Right renal pelvis (tissue), 4 donors: Measurements from ENCODE around the gene USP9X. TPM values are rescaled to one million over a fixed set of nuclear protein-coding genes. Genes with fewer than 3 reads are reported as not detected.
A peak's percentile ranks its signal among the peaks of the same experiment; 100 is the strongest.
"Not testable (repeated sequence)": the region's sequence is repeated elsewhere in the genome, so short reads cannot be mapped to it uniquely, and the experiment has no call there.

ENCODE experiments used
- DNase-seq, 4 donors: peaks; one replicate each; pipeline ENCODE4 v3.0.0-alpha.2; 2013; ENCODE audit warnings: low read depth in 4 of 4, low spot score in 3 of 4, missing footprints in 1 of 4
- polyA plus RNA-seq, 4 donors: library from polyadenylated mRNA; unstranded; fragments of 120-200 nt; gene quantifications; one replicate each; pipeline ENCODE4 v1.2.1, GENCODE V29; 2013; ENCODE audit not compliant: insufficient read length in 4 of 4

Gene USP9X
- polyA plus RNA-seq, 4 donors = 62.7 to 68.2 (median 63.0) TPM

DNA sequence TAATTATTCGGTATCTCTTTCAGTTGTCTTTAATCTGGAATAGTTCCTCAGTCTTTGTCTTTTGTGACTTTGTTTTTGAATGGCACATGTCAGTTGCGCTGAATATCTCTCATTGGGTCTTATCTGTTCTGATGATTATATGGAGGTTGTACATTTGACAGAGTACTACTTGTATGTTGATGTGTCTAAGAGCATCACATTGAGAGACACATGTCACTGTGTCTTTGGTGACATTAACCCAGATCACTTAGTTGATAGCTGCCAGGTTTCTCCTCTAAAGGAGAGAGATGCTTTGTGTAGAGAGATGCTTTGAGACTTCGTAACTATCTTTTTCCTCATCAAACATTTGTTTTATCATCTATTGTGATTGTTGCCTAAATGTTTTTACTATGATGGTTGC is 92.1 kb downstream of the USP9X start:
- DNase-seq = no peak

DNA sequence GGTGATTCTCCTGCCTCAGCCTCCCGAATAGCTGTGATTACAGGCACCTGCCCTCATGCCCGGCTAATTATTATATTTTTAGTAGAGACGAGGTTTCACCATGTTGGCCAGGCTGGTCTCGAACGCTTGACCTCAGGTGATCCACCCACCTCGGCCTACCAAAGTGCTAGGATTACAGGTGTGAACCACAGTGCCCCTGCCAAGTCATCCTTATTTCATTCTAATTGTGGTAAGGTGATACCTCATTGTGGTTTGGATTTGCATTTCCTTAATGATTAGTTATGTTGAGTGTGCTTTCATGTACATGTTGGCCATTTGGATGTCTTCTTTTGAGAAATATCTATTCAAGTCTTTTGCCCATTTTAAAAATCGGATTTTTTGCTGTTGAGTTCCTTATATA is 93.0 kb downstream of the USP9X start:
- no peak for DNase-seq

DNA sequence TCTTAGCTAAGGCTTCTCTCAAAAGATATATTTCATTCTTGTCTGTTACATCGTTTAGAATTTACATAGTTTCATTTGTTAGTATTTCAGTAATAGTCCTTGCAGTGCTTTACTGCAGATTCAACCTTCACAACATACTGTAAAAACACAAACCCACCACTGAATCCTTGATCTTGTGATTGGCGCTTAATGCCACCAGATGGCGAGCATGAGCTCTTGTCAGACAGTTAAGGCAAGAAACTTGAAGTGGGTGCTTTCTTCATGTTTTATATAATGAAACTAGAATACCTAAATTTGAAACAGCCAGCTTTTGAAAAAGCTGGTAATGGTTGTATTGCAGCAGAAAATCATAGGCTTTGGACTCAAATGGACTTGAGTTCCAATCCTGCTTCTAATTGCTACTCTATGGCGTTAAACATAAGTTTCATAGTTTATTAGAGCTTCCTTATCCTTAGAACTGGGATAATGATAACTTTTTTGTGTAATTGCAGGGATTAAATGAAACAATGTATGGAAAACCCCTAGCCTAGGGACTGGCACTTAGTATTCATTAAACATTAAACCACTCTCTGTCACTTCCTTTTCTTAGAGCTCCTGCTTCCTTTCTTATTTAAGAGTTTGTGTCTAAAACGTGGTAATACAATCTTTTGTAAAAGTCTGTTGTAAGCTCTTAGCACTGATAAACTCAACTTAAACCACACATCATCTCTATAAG is 95.1 kb downstream of the USP9X start:
- peak; percentile 4 to 31 (median 8) for DNase-seq

DNA sequence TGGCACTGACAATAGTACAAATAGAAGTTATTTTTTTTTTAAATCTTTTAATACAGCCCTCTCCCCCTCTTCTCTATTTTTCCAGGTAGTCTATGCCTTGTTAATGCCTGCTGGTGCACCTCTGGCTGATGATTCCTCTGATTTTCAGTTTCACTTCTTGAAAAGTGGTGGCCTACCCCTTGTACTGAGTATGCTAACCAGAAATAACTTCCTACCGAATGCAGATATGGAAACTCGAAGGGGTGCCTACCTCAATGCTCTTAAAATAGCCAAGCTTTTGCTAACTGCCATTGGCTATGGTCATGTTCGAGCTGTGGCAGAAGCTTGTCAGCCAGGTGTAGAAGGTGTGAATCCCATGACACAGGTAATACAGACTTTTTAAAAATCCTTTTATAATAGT is 99.1 kb downstream of the USP9X start:
- DNase-seq = no peak

DNA sequence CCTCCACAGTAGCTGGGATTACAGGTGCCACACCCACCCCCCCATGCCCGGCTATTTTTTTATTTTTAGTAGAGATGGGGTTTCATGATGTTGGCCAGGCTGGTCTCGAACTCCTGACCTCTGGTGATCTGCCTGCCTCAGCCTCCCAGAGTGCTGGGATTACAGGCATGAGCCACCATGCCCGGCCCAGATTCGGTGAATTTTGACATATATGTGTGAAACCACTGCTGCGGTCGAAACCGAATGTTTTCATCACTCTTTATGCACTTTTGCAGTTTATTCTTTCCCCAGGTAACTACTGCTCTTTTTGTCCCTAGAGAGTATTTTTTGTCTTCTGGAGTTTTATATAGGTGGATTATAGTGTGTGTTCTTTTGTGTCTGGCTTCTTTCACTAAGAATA is 101.7 kb downstream of the USP9X start:
- DNase-seq = not testable (repeated sequence)

DNA sequence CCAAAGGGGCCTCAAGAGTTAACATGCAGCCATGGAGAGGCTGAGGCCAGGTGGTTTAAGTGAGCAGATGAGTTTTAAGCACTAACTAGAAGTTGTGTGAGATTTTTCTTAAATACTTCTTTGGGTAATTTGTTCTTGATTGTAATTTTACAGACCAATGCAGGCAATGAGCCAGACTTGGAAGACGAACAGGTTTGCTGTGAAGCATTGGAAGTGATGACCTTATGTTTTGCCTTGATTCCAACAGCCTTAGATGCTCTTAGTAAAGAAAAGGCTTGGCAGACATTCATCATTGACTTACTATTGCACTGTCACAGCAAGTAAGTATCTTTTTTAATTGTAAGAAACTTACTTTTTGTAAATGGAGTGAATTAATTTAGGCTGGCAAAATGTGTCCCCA is 103.9 kb downstream of the USP9X start:
- no peak for DNase-seq

DNA sequence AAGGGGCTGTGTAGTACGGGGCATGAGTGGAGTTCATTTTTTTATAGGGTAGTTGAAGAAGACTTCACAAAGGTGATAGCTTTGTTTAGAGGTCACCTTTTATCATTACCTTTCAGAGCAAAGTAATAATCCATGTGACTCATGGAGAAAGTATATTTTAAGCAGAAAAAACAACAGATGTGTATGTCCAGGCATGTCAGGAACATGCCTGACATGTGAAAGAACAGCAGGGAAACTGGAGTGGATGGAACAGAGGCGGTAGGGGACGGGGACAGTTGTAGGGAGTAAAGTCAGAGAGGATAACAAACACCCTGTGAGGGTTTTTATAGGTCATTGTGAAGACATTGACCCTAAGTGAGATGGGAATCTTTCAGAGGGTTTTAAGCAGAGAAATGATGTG is 107.6 kb downstream of the USP9X start:
- DNase-seq = no peak

DNA sequence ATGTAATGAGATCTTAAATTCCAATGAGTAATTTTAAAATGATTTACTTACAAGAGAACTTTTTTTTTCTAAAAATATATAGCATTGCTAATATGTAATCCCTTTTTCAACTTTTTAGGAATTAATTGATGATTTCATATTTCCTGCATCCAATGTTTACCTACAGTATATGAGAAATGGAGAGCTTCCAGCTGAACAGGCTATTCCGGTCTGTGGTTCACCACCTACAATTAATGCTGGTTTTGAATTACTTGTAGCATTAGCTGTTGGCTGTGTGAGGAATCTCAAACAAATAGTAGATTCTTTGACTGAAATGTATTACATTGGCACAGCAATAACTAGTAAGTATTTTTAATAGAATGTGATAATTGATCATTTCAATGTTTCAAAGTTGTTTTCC is 113.2 kb downstream of the USP9X start:
- no peak for DNase-seq

DNA sequence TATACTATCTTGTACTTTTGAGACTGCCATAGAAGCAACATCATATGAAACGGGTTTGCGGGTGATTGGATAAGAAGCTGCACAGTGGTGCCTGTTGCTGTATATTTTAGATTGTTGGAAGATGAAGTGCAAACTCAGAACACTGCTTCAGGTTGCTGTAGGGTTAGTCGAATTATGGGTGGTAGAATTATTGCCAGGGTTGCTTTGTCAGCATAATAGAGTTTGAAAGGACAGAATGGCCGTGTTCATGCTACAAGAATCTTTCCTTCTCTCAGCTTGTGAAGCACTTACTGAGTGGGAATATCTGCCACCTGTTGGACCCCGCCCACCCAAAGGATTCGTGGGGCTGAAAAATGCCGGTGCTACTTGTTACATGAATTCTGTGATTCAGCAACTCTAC is 115.5 kb downstream of the USP9X start:
- DNase-seq = no peak

DNA sequence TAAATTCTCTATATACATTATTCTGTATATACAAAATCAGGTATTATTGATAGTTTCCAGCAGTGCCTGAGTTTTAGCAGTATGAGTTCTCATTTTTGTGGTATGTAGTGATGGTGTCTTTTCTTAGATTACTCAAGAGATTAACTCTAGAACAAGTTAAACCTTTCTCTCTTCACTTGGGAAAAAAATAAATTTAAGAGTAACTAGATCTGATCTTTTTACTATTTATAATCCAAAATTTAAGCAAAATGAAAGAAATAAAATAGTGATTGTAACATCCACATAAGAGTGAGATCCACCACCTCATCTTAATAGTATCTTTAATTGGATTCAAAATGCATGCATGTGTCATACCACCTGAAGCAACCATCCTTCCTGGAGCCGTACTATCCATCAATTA is 124.6 kb downstream of the USP9X start:
- no peak for DNase-seq

DNA sequence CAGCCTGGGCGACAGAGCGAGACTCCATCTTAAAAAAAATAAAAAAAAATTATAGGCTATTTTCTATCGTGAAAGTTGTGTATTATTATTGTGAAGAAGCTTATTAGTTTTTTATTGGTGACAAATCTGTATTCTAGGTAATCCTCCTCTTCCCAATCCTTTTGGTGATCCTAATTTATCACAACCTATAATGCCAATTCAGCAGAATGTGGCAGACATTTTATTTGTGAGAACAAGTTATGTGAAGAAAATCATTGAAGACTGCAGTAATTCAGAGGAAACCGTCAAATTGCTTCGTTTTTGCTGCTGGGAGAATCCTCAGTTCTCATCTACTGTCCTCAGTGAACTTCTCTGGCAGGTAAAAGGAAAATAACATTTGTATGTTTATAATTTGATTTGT is 139.4 kb downstream of the USP9X start:
- no peak for DNase-seq

DNA sequence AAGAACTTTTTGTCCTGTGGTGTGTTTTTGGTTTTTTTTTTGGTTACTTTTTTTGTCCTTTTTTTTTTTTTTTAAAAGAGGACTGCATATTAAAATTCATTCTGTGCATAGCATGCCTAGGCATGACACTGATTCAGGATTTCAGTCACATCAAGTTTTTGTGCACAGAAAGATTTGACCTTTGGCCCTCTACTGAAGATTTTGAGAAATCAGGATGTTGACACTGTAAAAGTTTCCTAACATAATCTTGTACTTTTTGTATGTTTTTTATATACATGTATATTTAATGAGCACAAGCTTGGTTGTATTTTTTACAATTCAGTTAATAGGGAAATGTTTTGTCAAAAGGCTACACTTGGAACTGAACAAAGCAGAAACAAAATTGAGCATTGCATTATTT is 148.7 kb downstream of the USP9X start:
- DNase-seq = no peak

DNA sequence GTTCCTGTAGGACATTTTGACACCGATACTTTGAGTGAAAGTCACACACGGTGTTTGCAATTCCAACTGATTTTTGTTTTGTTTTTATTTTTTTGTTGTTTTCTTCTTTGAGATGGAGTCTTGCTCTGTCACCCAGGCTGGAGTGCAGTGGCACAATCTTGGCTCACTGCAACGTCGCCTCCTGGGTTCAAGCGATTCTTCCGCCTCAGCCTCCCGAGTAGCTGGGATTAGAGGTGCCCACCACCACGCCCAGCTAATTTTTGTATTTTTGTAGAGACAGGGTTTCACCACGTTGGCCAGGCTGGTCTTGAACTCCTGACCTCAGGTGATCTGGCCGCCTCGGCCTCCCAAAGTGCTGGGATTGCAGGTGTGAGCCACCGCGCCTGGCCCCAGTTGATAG is 149.2 kb downstream of the USP9X start:
- not testable (repeated sequence) for DNase-seq

DNA sequence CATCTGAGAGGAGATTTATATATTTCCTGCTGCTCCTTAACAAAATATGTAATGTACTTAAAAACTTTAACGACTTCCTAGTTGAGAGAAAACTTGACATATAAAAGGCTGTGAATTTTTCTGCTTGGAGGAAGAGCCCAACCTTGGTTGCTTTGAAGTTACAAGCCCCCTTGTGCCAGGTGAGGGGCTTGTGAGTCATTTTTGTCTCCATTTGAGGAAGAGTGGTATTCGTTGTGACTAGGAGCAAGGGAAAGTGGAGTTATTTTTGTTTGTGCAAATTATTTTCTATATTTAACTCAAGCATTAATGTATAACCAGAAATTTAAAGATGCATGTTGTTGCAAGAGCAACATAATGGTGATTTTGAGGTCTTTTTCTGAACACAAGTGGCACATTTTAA is 149.7 kb downstream of the USP9X start:
- DNase-seq = no peak

DNA sequence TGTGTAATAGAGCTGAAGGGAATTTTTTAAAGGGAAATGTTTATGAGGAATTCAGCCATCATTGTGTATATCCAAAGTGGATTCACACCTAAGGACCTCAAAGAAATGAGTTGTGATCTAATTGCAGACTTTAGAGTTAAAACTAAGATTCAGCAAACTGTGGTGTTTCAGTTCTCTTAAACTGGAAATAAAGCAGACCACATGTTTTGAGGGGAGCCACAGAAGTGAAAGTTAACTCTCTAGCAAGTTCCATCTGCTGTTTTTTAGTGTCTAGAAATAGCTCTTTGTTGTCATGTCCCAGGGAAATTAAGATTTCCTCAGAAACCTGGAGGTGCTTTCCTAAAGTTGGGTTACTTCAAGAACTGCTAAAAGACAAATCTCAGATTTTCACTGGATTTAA is 151.4 kb downstream of the USP9X start:
- DNase-seq = no peak

DNA sequence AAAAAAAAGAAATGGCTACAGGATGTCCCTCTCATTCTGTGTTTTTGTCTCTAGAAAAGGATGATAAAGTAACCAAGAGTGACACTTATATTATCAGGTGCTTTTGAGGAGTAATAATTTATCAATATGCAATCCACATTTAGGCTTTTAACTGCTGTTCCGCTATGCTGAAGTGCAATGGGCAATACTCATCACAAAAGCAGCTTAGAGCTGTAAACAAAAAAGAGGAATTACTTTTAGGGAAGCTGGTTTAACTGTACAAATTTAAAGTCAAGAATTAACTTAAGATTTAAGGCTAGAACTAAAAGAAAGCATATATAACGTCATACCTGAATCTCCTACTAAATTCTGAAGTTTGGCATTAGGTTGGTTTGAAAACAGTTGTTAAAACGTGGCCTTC is 155.3 kb downstream of the USP9X start:
- DNase-seq = no peak

DNA sequence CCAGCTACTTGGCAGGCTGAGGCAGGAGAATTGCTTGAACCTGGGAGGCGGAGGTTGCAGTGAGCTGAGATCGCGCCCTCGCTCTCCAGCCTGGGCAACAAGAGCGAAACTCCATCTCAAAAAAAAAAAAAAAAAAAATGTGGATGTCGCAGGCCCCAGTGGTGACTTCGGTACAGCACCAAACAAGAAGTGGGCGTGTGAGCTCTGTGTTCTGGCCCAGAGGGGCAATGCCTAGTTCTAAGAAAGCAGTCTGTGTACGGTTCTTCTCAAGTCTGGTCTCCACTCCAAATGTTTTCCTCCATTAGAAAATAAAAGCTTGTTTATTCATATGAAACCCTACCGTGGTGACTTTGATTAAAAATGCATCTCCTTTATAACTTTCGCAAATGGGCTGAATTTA is 156.7 kb downstream of the USP9X start:
- no peak for DNase-seq

DNA sequence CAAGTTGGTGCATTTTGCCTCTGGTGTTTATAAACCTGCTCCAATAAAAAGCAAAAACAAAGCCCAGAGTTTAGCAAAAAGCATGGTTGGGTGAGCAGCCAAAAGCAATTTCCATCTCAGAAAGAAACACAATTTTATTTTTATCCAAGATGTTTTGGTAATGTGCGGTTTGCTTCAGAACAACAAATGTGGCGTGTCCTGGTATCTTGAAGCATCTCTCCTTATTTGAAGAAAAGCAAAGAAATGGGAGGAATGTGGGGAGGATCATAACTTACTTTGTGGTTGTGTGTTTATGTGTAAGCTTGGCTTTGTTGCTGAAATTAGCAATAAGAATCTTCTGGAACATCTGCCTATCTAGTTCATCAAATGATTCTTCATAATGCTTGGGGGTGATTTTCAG is 160.4 kb downstream of the USP9X start:
- no peak for DNase-seq

DNA sequence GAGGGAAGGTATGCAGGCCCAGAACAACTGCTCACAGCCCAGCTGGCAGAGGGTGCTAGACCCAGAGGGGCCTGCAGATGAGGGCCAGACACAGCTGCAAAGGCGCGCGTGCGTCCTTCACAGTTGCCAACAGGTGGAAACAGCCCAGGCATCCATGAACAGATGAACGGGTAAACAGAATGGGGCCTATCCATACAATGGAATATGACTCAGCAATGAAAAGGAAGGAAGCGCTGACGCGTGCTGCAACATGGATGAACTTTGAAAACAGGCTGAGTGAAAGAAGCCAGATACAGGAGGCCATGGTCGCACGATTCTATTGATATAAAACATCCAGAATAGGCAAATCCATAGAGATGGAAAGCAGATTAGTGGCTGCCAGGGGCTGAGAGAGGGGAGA is 165.6 kb downstream of the USP9X start:
- DNase-seq = no peak

DNA sequence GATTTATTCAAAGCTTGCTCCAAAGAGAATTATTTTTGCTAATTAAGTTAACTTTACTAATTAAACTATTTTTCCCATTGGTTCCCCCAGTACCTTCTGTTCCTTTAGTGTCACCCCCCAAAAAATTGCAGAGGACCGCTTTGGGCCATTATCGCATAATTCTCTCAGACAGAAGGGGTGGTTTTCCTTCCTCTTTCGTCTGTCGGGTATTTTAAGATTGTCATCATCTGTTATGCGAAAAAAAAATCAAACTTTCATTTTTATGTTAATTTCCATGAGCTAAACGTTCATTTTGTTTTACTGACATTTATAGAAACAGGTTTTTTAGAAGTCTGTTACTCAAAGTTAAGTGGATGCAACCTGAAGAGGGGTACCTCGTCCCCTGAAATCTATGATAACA is 172.6 kb downstream of the USP9X start:
- DNase-seq = no peak

DNA sequence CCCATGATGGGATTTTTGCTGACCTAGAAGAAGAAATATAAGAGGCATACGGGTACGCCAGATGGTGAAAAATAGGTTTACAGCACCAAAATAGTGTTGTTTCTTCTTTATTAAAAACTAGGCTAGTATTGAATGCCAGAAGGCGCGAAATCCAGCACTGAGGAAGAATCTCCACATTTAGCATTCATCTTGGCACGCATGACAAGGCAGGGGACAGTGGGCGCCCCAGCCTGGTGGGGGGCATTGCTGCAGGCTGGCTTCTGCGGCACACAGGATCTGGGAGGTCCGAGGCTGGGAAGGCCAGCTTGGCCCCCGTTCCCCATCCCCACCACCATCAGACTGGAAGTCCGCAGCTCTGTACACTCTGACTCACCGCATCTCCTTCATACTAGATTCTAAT is 173.0 kb downstream of the USP9X start:
- DNase-seq = no peak

DNA sequence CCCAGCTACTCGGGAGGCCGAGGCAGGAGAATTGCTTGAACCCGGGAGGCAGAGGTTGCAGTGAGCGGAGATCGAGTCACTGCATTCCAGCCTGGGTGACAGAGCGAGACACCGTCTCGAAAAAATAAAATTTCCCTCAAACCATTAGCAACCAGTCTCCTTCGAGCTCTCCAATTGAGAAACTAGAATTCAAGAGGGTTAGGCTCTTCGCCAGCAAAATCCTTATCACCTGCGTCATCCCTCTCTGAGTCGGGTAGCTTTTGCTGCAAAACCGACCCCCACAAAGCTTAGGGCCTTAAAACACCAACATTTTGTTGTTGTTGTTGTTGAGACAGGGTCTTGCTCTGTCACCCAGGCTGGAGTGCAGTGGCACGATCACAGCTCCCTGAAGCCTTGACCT is 173.6 kb downstream of the USP9X start:
- DNase-seq = no peak

DNA sequence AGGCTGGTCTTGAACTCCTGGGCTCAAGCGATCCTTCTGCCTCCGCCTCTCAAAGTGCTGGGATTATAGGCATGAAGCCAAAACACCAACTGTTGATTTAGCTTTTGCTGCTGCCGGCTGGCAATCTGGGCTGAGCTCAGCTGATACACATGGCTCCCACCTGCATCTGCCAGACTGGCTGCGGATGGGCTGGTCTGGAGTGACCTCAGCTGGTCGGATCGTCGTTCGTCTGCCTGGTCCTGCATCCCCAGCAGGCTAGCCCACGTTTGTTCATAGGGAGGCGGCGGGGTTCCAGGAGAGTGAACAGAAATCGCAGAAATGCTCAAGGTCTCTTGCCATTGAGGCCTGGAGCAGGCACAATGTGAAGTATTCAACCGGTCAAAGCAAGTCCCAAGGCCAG is 174.3 kb downstream of the USP9X start:
- DNase-seq = no peak
